Measurements from ENCODE around the gene WNT3. TPM values are rescaled to one million over a fixed set of nuclear protein-coding genes. Genes with fewer than 3 reads are reported as not detected.
"Not testable (repeated sequence)": the region's sequence is repeated elsewhere in the genome, so short reads cannot be mapped to it uniquely, and the experiment has no call there.

WNT3 gene
- total RNA-seq, 1 donor from 2014 or later = not detected

GRCh38 chr17:46785696-46786095 is 32.8 kb downstream of the WNT3 start:
- intact Hi-C loops (cut with micrococcal nuclease) = no loop called here

- intact Hi-C loops (cut with micrococcal nuclease) = no loop called here
Measured at GRCh38 chr17:46783031-46783593, 35.4 kb downstream of the WNT3 start.

GRCh38 chr17:46782250-46782953 is 36.1 kb downstream of the WNT3 start:
- intact Hi-C loops (cut with micrococcal nuclease) = no loop called here

GRCh38 chr17:46780003-46780373 is 38.5 kb downstream of the WNT3 start:
- intact Hi-C loops (cut with micrococcal nuclease) = no loop called here

GRCh38 chr17:46777943-46778915 is 40.3 kb downstream of the WNT3 start:
- intact Hi-C loops (cut with micrococcal nuclease) = no loop called here

- intact Hi-C loops (cut with micrococcal nuclease) = no loop called here
Measured at GRCh38 chr17:46776298-46777005, 42.0 kb downstream of the WNT3 start.

GRCh38 chr17:46774108-46774737 is 44.3 kb downstream of the WNT3 start:
- intact Hi-C loops (cut with micrococcal nuclease) = no loop called here

GRCh38 chr17:46773676-46774075 is 44.8 kb downstream of the WNT3 start:
- intact Hi-C loops (cut with micrococcal nuclease) = no loop called here

- intact Hi-C loops (cut with micrococcal nuclease) = no loop called here
Measured at GRCh38 chr17:46773221-46773605, 45.3 kb downstream of the WNT3 start.

GRCh38 chr17:46772475-46773220 is 45.8 kb downstream of the WNT3 start:
- intact Hi-C loops (cut with micrococcal nuclease) = no loop called here

- intact Hi-C loops (cut with micrococcal nuclease) = no loop called here
Measured at GRCh38 chr17:46771561-46772474, 46.7 kb downstream of the WNT3 start.

- intact Hi-C loops (cut with micrococcal nuclease) = no loop called here
Measured at GRCh38 chr17:46770818-46771560, 47.5 kb downstream of the WNT3 start.

GRCh38 chr17:46770439-46770817 is 48.1 kb downstream of the WNT3 start:
- intact Hi-C loops (cut with micrococcal nuclease) = no loop called here

- intact Hi-C loops (cut with micrococcal nuclease) = no loop called here
Measured at GRCh38 chr17:46769531-46770438, 48.7 kb downstream of the WNT3 start.

- intact Hi-C loops (cut with micrococcal nuclease) = not testable (repeated sequence)
Measured at GRCh38 chr17:46768896-46769295, 49.6 kb downstream of the WNT3 start.

- intact Hi-C loops (cut with micrococcal nuclease) = no loop called here
Measured at GRCh38 chr17:46768540-46768870, 50.0 kb downstream of the WNT3 start.

Data from T-helper 2 cell treated with Interferon-gamma antibody and Interleukin-4, amounts not matched to agents 100 ng/mL and 5 ng/mL, for 36 hours (primary cell).